ENCODE measurements around the gene CHCHD6. TPM values are rescaled to one million over a fixed set of nuclear protein-coding genes. Genes with fewer than 3 reads are reported as not detected.

Gene CHCHD6
- total and polyA plus RNA-seq, 4 donors = 2.0 to 5.1 (median 3.9) TPM

DNA sequence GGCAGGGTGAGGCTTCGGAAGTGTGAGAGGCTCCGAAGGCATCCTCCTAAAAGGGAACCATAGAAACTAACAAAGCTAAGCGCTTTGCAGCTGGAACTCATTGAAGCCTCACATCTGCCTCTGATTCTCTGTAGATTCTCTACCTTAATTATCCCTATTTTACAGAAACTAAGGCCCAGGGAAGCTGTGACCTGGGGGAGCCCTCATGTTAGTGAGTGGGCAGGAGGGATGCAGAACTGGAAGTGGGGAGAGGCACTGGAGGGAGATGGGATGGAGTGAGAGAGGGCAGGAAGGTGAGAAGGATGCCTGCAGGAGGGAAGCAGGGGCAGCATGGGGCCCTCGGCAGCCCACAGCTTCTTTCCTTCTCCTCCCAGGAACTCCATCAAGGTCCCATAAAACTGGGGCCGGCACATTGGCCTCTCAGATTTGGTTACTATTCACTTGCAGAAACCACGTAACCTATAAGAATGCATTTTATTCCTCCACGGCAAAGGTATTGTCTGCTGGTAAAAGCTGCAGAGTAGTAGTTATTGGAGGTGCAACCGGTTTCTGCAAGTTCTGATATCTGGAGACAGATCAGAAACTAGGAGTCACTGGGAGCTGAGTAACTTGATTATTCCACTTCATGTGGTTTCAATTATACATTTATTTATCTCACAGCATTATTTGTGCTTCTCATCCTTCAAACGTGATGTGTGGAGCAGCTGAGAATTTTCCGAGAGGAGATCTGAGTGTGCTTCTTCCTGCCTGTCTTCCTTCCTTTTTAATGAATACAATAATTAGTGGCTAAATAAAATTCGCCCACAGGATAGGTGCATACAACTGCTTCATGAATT is 24.0 kb upstream of the CHCHD6 start:
- Histone ChIP-seq H3K9ac (ENCODE audit: low read depth in 1 of 2, low read length in 2 of 2) (no peak overlapping the region), H3K27me3 (ENCODE audit: control insufficient read depth in 4 of 4, insufficient read depth in 4 of 4, low read length in 3 of 4) (no peaks in the 10 kb centered on the region), H3K36me3 (ENCODE audit: control insufficient read depth in 4 of 4, insufficient read depth in 3 of 4, low read depth in 1 of 4, low read length in 3 of 4) (no peaks in the 10 kb centered on the region), H3K9me3 (ENCODE audit: control insufficient read depth in 4 of 4, low read length in 3 of 4) (no peaks in the 10 kb centered on the region), H3K27ac (ENCODE audit: low read depth in 1 of 2, low read length in 2 of 2) (no peak overlapping the region), H3K4me3 (ENCODE audit: low read depth in 1 of 3, low read length in 3 of 3) (no peak overlapping the region), H3K4me1 (ENCODE audit: control insufficient read depth in 4 of 4, insufficient read depth in 4 of 4, low read length in 3 of 4) (peaks cover 0 to 4% (median 0%) of the 10 kb centered on the region in 4 donors)
- DNase-seq (ENCODE audit: low spot score) = no peak
- TF ChIP-seq SP1 (IDR thresholded peaks at IDR 0.05) = no peak
- TF ChIP-seq FOXA2 (IDR thresholded peaks at IDR 0.05) = no peak
- no peak for TF ChIP-seq TAF1 (conservative IDR thresholded peaks at IDR 0.05)
- TF ChIP-seq, protein P1, sequence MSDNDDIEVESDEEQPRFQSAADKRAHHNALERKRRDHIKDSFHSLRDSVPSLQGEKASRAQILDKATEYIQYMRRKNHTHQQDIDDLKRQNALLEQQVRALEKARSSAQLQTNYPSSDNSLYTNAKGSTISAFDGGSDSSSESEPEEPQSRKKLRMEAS (IDR thresholded peaks at IDR 0.05) = no peak
- TF ChIP-seq HNF4A (conservative IDR thresholded peaks at IDR 0.05) = no peak
- TF ChIP-seq YY1 (IDR thresholded peaks at IDR 0.05) = no peak
- TF ChIP-seq GABPA (IDR thresholded peaks at IDR 0.05 in 1 of 2, conservative IDR thresholded peaks at IDR 0.05 in 1 of 2) = no peak
- TF ChIP-seq NR2F2 (IDR thresholded peaks at IDR 0.05) = no peak
- TF ChIP-seq, protein P2, sequence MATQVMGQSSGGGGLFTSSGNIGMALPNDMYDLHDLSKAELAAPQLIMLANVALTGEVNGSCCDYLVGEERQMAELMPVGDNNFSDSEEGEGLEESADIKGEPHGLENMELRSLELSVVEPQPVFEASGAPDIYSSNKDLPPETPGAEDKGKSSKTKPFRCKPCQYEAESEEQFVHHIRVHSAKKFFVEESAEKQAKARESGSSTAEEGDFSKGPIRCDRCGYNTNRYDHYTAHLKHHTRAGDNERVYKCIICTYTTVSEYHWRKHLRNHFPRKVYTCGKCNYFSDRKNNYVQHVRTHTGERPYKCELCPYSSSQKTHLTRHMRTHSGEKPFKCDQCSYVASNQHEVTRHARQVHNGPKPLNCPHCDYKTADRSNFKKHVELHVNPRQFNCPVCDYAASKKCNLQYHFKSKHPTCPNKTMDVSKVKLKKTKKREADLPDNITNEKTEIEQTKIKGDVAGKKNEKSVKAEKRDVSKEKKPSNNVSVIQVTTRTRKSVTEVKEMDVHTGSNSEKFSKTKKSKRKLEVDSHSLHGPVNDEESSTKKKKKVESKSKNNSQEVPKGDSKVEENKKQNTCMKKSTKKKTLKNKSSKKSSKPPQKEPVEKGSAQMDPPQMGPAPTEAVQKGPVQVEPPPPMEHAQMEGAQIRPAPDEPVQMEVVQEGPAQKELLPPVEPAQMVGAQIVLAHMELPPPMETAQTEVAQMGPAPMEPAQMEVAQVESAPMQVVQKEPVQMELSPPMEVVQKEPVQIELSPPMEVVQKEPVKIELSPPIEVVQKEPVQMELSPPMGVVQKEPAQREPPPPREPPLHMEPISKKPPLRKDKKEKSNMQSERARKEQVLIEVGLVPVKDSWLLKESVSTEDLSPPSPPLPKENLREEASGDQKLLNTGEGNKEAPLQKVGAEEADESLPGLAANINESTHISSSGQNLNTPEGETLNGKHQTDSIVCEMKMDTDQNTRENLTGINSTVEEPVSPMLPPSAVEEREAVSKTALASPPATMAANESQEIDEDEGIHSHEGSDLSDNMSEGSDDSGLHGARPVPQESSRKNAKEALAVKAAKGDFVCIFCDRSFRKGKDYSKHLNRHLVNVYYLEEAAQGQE (IDR thresholded peaks at IDR 0.05) = no peak
- no peak for TF ChIP-seq RAD21 (IDR thresholded peaks at IDR 0.05)
- no peak for TF ChIP-seq HNF4G (IDR thresholded peaks at IDR 0.05)
- TF ChIP-seq EGR1 (IDR thresholded peaks at IDR 0.05; ENCODE audit: low read depth in 2 of 2) = no peak
- TF ChIP-seq RXRA (IDR thresholded peaks at IDR 0.05) = no peak
- no peak for TF ChIP-seq JUND (IDR thresholded peaks at IDR 0.05)
- TF ChIP-seq, protein P3, sequence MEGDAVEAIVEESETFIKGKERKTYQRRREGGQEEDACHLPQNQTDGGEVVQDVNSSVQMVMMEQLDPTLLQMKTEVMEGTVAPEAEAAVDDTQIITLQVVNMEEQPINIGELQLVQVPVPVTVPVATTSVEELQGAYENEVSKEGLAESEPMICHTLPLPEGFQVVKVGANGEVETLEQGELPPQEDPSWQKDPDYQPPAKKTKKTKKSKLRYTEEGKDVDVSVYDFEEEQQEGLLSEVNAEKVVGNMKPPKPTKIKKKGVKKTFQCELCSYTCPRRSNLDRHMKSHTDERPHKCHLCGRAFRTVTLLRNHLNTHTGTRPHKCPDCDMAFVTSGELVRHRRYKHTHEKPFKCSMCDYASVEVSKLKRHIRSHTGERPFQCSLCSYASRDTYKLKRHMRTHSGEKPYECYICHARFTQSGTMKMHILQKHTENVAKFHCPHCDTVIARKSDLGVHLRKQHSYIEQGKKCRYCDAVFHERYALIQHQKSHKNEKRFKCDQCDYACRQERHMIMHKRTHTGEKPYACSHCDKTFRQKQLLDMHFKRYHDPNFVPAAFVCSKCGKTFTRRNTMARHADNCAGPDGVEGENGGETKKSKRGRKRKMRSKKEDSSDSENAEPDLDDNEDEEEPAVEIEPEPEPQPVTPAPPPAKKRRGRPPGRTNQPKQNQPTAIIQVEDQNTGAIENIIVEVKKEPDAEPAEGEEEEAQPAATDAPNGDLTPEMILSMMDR (IDR thresholded peaks at IDR 0.05; ENCODE audit: low read depth, low read length, missing input control) = no peak
- WGBS = 78% methylated on average over 11 of the region's 11 CpGs

DNA sequence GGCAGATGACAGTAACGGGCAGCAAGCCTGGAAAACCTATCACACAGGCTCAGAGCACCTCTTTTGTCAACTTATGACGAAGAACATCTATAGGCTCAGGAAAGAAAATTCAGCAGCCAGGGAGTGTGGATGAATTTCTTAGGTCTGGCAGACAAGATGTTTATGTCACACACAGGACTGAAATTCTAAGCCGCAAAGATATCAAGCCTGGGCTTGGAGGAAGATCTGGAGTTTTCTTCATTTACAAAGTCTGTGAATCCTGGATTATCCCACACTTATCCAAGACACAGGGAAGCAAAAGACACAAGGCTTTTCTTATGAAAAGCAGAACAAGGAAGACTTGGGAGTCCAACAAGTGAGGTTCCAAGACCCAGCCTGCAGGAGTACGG is 23.4 kb upstream of the CHCHD6 start:
- Histone ChIP-seq H3K4me3 (ENCODE audit: low read depth in 1 of 3, low read length in 3 of 3) (no peak overlapping the region), H3K9me3 (ENCODE audit: control insufficient read depth in 4 of 4, low read length in 3 of 4) (no peaks in the 10 kb centered on the region), H3K27me3 (ENCODE audit: control insufficient read depth in 4 of 4, insufficient read depth in 4 of 4, low read length in 3 of 4) (no peaks in the 10 kb centered on the region), H3K4me1 (ENCODE audit: control insufficient read depth in 4 of 4, insufficient read depth in 4 of 4, low read length in 3 of 4) (peaks cover 0 to 4% (median 0%) of the 10 kb centered on the region in 4 donors), H3K36me3 (ENCODE audit: control insufficient read depth in 4 of 4, insufficient read depth in 3 of 4, low read depth in 1 of 4, low read length in 3 of 4) (no peaks in the 10 kb centered on the region), H3K9ac (ENCODE audit: low read depth in 1 of 2, low read length in 2 of 2) (no peak overlapping the region), H3K27ac (ENCODE audit: low read depth in 1 of 2, low read length in 2 of 2) (no peak overlapping the region)
- DNase-seq (ENCODE audit: low spot score) = no peak
- 91% methylated on average over 4 of the region's 4 CpGs for WGBS
- TF ChIP-seq, protein P1 (IDR thresholded peaks at IDR 0.05) = no peak

Measured in liver (tissue), 9 donors.